LNCaP clone FGC (cell line): Measurements from ENCODE around the gene SLC7A1.

ENCODE experiments used
- DNase-seq: peaks from one replicate; pipeline ENCODE4 v3.0.0-alpha.2; 2011; ENCODE audit warnings: low read depth
- H3K4me3 ChIP-seq: 2 replicates; pipeline ENCODE4 v1.5.1; 2011; ENCODE audit warnings: mild to moderate bottlenecking, low read depth, low read length, control low read depth
- CTCF ChIP-seq: IDR thresholded peaks from 2 replicates; pipeline ENCODE4 v1.5.1; 2012; ENCODE audit warnings: mild to moderate bottlenecking; ENCODE audit not compliant: control insufficient read depth, insufficient read depth; ENCODE audit errors: extremely low read depth

Gene SLC7A1

DNA sequence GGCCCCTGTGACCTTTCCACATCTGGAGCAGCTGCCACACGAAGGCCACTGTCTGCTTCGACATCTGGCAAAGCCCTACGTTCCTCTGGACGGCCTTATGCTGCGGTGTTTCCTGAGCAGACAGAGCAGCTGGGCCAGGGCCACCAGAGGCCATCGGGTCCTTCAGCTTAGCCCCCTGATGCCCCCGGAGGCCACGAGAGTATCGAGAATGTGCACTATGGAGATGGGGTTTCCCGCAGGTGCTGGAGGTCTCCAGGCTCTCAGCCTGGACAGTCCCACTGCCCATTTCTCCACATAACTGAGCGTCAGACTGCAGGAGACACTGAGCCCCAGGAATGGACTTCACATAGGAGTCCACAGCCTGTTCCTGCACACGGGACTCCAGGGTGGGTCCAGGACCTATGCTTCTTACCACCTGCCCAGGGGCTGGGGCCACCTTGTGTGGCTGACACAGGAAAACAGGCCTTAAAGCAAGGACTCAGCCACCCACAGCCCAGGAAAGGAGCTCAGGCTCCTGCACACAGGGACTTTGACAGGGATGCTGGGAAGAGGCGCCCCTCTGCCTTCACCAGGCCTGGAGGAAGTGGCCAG is 80.7 kb downstream of the SLC7A1 start:
- no peak for DNase-seq
- TF ChIP-seq CTCF: no peak
- H3K4me3 ChIP-seq: no peak overlapping the region

- TF ChIP-seq CTCF: no peak
- no peak overlapping the region for H3K4me3 ChIP-seq
- DNase-seq: no peak
Measured at GRCh38 chr13:29513981-29514719, 81.3 kb downstream of the SLC7A1 start.

DNA sequence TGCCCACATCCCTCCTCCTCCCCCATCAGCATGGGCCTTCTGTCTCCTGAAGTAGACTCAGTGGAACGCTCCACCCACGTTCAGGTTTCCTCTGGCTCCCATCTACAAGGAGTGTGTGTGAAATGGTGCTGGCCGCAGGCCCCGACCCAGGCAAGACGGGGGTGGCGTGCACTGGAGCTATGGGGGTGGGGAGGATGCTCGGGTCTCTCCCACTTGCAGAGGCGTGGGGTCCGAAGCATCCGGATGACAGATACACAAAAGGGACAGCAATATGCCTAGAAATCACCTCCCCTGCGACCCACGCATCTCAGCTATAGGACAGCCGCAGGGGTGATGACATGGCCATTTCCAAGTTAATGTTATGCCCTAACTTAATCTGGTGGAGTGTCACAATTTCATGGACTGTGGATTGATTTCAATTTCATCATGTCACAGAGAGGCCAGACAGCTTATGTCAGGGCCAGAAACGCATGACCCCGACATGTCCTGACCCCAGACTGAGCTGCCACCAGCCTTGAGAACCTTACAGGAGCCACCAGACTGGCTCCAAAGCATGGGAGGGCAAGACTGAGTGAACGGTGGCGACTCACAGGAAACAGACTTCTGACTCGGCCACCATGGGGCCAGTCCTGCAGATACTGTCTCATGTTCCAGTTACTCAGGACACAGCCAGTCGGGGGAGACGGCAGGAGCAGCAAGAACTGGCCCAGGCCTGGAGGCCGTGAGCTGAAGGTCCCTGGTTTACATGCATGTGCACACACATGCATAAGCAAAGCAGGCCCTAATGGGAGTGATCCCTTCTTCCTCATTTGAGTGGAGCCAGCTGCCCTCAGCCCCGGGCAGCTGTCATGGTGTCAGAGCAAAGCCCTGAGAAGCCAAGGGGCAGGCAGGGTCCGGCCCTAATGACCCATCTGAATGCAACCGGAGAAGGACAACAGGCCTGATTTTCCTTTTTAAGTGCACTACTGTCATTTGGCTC is 82.2 kb downstream of the SLC7A1 start:
- DNase-seq: no peak
- no peak overlapping the region for H3K4me3 ChIP-seq
- no peak for TF ChIP-seq CTCF

DNA sequence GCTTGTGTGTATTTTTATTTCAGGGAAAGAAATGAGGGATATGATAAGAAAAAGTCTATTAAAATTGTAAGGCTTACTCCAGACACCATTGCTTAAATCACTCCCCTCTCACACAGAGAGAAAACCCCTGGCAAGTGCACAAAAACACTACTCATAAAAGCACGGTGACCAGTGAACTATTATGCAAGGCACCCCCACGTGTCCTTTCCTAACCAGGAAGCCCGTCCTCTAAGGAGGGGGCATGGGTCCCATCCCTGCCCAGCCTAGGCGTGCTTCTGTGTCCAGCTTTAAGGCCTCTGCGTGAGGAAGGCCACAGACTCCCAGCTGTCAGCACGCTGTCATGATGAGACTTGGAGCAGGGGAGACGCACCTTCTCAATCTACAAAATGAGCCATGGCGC is 83.5 kb downstream of the SLC7A1 start:
- no peak overlapping the region for H3K4me3 ChIP-seq
- no peak for DNase-seq
- no peak for TF ChIP-seq CTCF

- no peak for DNase-seq
- no peak overlapping the region for H3K4me3 ChIP-seq
- TF ChIP-seq CTCF: no peak
Measured at GRCh38 chr13:29511106-29511796, 84.2 kb downstream of the SLC7A1 start.

GRCh38 chr13:29510651-29511084 is 84.8 kb downstream of the SLC7A1 start:
- no peak for DNase-seq
- TF ChIP-seq CTCF: no peak
- H3K4me3 ChIP-seq: no peak overlapping the region
